Renal cortex interstitium (tissue), 11 donors: Measurements from ENCODE around the gene CAPN13. TPM values are rescaled to one million over a fixed set of nuclear protein-coding genes. Genes with fewer than 3 reads are reported as not detected.

Experiments
- DNase-seq, 11 donors: peaks; one replicate each; pipeline ENCODE4 v3.0.0-alpha.2; 2013; ENCODE audit warnings: low read depth in 9 of 11, low spot score in 4 of 11; ENCODE audit errors: extremely low read depth in 1 of 11
- polyA plus RNA-seq, 3 donors: library from polyadenylated mRNA; unstranded; fragments of 120-200 nt; gene quantifications; one replicate each; pipeline ENCODE4 v1.2.1, GENCODE V29; 2013; ENCODE audit not compliant: insufficient read length in 3 of 3

Gene CAPN13
- polyA plus RNA-seq, 3 donors, result 1.2 to 3.2 (median 2.2) TPM

- DNase-seq, result no peak
These were observed 115.9 kb downstream of the CAPN13 start for GRCh38 chr2:30691091-30691947.

GRCh38 chr2:30690126-30690561 is 117.1 kb downstream of the CAPN13 start:
- DNase-seq, result no peak

GRCh38 chr2:30689496-30690125 is 117.6 kb downstream of the CAPN13 start:
- DNase-seq, result no peak

- DNase-seq, result no peak
These were observed 118.3 kb downstream of the CAPN13 start for GRCh38 chr2:30688956-30689401.

GRCh38 chr2:30686669-30687068 is 120.6 kb downstream of the CAPN13 start:
- no peak for DNase-seq

GRCh38 chr2:30686000-30686399 is 121.2 kb downstream of the CAPN13 start:
- no peak for DNase-seq

- no peak for DNase-seq
These were observed 122.2 kb downstream of the CAPN13 start for GRCh38 chr2:30684996-30685395.

- no peak for DNase-seq
These were observed 122.7 kb downstream of the CAPN13 start for GRCh38 chr2:30684516-30684915.

GRCh38 chr2:30684026-30684425 is 123.2 kb downstream of the CAPN13 start:
- DNase-seq, result no peak

- DNase-seq, result no peak
These were observed 123.8 kb downstream of the CAPN13 start for GRCh38 chr2:30683236-30683956.

GRCh38 chr2:30681022-30681421 is 126.2 kb downstream of the CAPN13 start:
- DNase-seq, result no peak

GRCh38 chr2:30680121-30680520 is 127.1 kb downstream of the CAPN13 start:
- no peak for DNase-seq

GRCh38 chr2:30679426-30680088 is 127.7 kb downstream of the CAPN13 start:
- no peak for DNase-seq

GRCh38 chr2:30678410-30679137 is 128.7 kb downstream of the CAPN13 start:
- DNase-seq, result no peak

- DNase-seq, result no peak
These were observed 129.3 kb downstream of the CAPN13 start for GRCh38 chr2:30677861-30678385.

GRCh38 chr2:30677231-30677630 is 130.0 kb downstream of the CAPN13 start:
- no peak for DNase-seq

- no peak for DNase-seq
These were observed 131.5 kb downstream of the CAPN13 start for GRCh38 chr2:30675758-30676157.

GRCh38 chr2:30673127-30673526 is 134.1 kb downstream of the CAPN13 start:
- no peak for DNase-seq
